IPS-18a (cell line): ENCODE measurements around the gene MFRP.

Experiments
- H3K27ac ChIP-seq: one replicate; pipeline ENCODE4 v1.5.1; 2013; ENCODE audit warnings: low read length
- H3K27me3 ChIP-seq: one replicate; pipeline ENCODE4 v1.6.1; 2013; ENCODE audit warnings: mild to moderate bottlenecking, low read length; ENCODE audit not compliant: control insufficient read depth, insufficient read depth
- H3K36me3 ChIP-seq: one replicate; pipeline ENCODE4 v1.6.1; 2013; ENCODE audit warnings: low read depth, low read length; ENCODE audit not compliant: control insufficient read depth
- H3K4me1 ChIP-seq: one replicate; pipeline ENCODE4 v1.6.1; 2013; ENCODE audit warnings: low read depth, low read length; ENCODE audit not compliant: control insufficient read depth
- H3K4me3 ChIP-seq: one replicate; pipeline ENCODE4 v1.5.1; 2013; ENCODE audit warnings: low read length
- H3K9ac ChIP-seq: one replicate; pipeline ENCODE4 v1.6.1; 2013; ENCODE audit warnings: mild to moderate bottlenecking, low read length, moderate library complexity
- H3K9me3 ChIP-seq: one replicate; pipeline ENCODE4 v1.6.1; 2013; ENCODE audit warnings: low read depth, low read length; ENCODE audit not compliant: control insufficient read depth

Gene MFRP

DNA sequence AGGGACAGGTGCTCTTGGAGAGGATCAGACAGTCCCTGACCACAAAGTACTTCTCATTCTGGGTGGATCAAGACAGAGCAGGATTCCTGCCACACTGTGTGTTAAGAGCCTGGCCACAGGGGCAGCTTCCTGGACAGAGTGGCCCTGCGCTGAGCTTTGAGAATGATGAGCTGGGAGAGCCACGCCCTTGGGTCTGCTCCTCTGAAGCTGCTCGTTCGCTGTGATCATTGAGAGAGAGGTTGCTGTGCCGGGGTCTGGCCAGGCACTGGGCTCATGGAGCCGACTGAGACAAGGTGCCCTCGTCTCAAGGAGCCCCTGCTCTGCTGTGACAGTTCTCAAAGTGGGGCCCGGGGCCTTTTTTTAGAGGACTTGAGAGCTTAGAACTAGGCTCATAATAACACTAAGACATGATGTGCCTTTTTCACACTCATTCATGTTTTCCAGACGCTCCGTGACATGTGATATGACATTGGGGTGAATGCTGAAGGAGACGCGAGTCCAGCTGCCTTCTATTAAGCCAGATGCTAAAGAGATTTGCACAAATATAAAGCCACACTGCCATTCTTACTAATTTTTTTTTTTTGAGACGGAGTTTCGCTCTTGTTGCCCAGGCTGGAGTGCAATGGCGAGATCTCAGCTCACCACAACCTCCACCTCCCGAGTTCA lies 1.6 kb upstream of the MFRP start:
- Histone ChIP-seq H3K4me1 (no peaks in the 10 kb centered on the region), H3K27me3 (no peaks in the 10 kb centered on the region), H3K27ac (no peak overlapping the region), H3K36me3 (no peaks in the 10 kb centered on the region), H3K9ac (no peak overlapping the region), H3K4me3 (no peak overlapping the region), H3K9me3 (no peaks in the 10 kb centered on the region)

DNA sequence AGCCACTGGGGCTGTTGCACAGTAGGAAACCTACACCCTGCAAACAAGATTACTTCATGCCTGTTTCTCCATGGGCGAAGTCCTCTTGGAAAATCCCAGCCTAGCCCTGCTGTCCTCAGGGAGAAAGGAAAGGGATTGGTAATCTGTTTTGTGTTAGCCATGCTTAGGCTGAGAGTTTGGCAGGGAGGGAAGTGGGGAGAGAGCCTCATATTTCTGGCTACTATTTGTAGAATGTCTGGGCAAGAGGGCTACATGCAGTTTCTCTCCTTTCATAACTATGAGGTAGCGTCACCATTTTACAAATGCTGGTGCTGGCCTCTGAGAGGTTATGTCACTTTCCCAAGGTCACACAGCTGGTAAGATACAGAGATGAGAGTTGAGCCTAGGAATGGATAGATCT lies 737 bp upstream of the MFRP start:
- Histone ChIP-seq H3K4me1 (no peaks in the 10 kb centered on the region), H3K36me3 (no peaks in the 10 kb centered on the region), H3K27me3 (peaks cover 1% of the 10 kb centered on the region), H3K4me3 (no peak overlapping the region), H3K9ac (no peak overlapping the region), H3K27ac (no peak overlapping the region), H3K9me3 (no peaks in the 10 kb centered on the region)

DNA sequence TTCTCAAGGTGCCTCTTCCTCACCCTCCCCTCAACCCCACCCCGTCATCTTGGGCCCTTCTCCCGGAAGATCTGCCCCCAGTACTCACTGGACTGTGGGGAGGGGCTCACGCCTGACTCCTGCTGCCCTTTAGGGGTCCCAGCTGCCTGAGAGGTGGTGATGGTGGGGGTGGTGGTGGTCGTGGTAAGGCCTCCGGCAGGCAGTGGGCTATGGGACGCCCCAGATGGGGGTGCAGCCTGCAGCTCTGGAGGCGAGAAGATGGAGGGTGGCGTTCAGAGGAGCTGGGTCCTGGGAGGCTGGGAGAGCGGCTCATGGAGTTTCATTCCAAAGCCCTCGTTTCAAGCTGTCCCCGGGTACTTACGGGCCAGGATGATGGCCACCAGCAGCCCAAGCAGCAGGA lies 820 bp downstream of the MFRP start:
- Histone ChIP-seq H3K27me3 (peaks cover 17% of the 10 kb centered on the region), H3K9ac (no peak overlapping the region), H3K9me3 (no peaks in the 10 kb centered on the region), H3K27ac (no peak overlapping the region), H3K4me3 (no peak overlapping the region), H3K4me1 (peaks cover 6% of the 10 kb centered on the region), H3K36me3 (no peaks in the 10 kb centered on the region)

DNA sequence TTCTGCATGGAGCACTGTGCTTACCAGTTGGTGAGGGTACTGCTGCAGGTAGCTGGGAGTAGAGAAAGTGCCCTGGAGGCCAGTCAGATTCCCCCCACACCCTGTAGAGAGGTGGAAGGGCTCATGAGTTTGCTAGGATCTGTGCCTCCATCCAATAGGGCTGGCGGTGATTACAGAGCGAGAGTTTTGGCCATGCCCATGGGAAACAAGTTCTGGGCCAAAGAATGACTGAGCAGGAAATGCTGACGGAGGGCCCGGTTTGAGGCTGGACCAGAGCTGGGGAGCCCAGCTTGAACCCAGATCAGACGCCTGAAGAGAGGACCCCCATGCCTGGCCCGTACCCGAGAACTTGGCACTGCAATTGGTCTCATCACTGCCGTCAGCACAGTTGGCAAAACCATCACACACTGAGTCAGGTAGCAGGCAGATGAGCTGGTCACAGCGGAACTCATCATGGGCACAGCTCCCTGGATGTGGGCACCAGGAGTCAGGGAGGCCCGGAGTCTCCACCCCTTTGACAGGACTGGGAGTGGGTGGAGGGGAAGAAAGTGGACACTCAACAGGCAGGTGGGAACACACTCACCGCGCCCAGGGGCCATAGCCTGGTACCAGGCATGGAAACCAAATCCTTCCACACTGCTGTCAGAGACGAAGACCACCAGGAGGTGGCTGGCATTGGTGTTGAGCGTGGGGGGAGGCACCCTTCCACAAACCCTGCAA lies 2.1 kb downstream of the MFRP start:
- H3K27ac ChIP-seq = no peak overlapping the region
- H3K9ac ChIP-seq = no peak overlapping the region
- peaks cover 29% of the 10 kb centered on the region for H3K27me3 ChIP-seq
- no peak overlapping the region for H3K4me3 ChIP-seq
- H3K36me3 ChIP-seq = no peaks in the 10 kb centered on the region
- no peaks in the 10 kb centered on the region for H3K9me3 ChIP-seq
- H3K4me1 ChIP-seq = peaks cover 6% of the 10 kb centered on the region

DNA sequence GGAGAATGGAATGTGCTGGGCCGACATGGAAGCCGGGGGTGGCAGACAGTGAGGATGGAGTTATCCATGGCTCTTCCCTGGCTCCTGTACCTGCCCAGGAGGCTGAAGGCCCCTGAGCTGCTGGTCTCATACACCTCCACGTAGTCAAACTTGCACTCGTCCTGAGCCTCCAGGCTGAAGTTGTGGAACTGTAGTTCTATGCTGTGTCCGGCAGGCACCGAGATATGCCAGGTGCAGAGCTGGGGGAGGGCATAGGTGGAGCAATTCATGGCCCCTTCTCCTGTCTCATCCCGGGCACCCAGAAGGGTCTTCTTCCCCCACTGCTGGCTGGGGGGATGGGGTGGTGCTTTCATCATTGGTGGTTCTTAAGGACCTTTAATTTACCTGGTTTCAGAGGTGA lies 2.8 kb downstream of the MFRP start:
- H3K27ac ChIP-seq = no peak overlapping the region
- H3K4me1 ChIP-seq = peaks cover 7% of the 10 kb centered on the region
- H3K4me3 ChIP-seq = no peak overlapping the region
- H3K27me3 ChIP-seq = peaks cover 37% of the 10 kb centered on the region
- H3K36me3 ChIP-seq = no peaks in the 10 kb centered on the region
- no peak overlapping the region for H3K9ac ChIP-seq
- no peaks in the 10 kb centered on the region for H3K9me3 ChIP-seq

DNA sequence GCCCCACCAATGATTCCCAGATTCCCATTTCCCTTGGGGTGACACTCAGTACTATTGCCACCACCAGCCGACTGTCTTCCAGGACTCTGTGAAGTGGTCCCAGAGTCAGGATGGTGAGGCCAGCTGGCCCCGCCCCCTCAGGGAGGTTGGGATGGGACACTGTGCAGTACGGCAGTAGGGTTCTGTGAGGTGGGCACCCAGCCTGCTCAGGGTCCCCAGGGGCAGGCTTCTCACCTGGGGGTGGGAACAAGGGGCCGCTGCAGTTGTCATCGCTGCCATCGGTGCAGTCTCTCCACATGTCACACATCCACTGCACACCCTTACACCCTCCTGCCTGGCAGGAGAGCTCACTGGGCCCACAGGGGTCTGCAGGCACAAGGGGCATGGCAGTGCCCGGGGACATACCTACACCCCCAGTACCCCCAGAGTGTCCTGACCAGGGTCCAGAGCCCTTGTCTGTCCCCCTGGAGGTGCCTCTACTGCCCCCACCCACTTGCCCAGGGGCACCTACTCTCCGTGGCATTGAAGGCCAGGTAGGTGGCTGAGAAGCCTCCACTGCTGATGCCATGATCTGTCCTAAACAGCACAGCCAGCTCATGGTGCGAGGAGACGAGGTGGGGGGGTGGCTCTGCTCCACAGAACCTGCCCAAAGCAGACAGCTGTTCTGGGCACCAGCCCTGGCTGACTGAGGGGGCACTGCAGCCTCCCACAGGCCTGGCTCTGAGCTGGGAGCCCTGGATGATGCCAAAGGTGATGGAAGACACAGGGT lies 4.0 kb downstream of the MFRP start:
- H3K27ac ChIP-seq = no peak overlapping the region
- no peaks in the 10 kb centered on the region for H3K36me3 ChIP-seq
- no peak overlapping the region for H3K4me3 ChIP-seq
- H3K9me3 ChIP-seq = no peaks in the 10 kb centered on the region
- H3K9ac ChIP-seq = no peak overlapping the region
- peaks cover 41% of the 10 kb centered on the region for H3K27me3 ChIP-seq
- peaks cover 13% of the 10 kb centered on the region for H3K4me1 ChIP-seq

DNA sequence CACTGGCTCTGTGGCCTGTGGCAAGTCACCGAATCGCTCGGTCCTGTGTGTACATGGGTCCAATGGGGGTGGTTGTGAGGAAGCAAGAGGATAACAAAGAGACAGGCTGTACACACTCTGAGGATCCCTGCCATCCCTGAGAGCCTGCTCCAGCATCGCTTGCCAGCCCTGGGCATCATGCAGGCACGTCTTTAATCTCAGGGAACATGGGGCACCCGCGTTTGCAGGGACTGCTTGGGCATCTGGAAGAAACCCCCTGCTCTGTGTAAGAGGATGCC lies 4.5 kb downstream of the MFRP start:
- H3K9me3 ChIP-seq = no peaks in the 10 kb centered on the region
- peaks cover 41% of the 10 kb centered on the region for H3K27me3 ChIP-seq
- no peak overlapping the region for H3K4me3 ChIP-seq
- no peak overlapping the region for H3K9ac ChIP-seq
- H3K4me1 ChIP-seq = peaks cover 13% of the 10 kb centered on the region
- H3K27ac ChIP-seq = no peak overlapping the region
- no peaks in the 10 kb centered on the region for H3K36me3 ChIP-seq

DNA sequence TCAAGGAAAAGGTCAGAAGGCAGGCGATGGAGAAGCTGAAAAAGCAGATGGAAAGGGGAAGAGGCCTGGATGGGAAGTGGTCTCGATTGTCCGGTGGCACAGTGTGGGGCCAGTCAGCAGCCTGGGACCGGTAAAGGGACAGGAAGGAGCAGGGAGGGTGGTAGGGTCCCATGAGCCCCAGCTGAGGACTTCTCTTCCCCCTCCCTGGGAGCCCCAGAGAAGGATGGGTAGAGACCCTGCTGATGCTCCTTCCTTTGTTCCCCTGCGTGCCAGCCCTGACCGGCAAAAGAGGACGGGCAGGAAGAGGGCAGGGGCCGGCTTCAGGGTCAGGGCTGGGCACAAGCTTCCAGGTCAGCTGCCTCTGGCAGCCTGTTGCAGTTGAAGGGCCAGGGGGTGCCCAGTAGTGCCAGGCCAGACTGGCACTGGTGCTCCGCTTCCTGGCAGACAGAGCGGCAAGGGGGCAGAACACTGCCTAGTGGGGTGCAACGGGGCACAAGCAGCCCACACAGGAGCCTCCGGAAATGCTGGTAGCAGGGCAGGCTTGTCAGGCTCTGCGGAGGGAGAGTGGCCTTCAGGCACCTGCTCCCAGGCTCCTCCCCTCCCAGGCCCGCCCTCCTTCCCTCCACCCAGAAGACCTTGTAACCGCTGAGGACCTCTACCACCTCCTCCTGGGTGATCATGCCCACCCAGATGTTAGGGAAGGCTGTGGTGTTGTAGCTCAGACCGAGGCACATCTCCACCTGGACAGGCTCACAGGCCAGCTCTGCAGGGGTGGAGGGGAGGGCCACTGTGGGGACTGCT lies 5.1 kb downstream of the MFRP start:
- Histone ChIP-seq H3K9ac (no peak overlapping the region), H3K4me1 (peaks cover 13% of the 10 kb centered on the region), H3K36me3 (peaks cover 3% of the 10 kb centered on the region), H3K9me3 (no peaks in the 10 kb centered on the region), H3K27me3 (peaks cover 41% of the 10 kb centered on the region), H3K27ac (no peak overlapping the region), H3K4me3 (peak overlapping the region; percentile 51)

DNA sequence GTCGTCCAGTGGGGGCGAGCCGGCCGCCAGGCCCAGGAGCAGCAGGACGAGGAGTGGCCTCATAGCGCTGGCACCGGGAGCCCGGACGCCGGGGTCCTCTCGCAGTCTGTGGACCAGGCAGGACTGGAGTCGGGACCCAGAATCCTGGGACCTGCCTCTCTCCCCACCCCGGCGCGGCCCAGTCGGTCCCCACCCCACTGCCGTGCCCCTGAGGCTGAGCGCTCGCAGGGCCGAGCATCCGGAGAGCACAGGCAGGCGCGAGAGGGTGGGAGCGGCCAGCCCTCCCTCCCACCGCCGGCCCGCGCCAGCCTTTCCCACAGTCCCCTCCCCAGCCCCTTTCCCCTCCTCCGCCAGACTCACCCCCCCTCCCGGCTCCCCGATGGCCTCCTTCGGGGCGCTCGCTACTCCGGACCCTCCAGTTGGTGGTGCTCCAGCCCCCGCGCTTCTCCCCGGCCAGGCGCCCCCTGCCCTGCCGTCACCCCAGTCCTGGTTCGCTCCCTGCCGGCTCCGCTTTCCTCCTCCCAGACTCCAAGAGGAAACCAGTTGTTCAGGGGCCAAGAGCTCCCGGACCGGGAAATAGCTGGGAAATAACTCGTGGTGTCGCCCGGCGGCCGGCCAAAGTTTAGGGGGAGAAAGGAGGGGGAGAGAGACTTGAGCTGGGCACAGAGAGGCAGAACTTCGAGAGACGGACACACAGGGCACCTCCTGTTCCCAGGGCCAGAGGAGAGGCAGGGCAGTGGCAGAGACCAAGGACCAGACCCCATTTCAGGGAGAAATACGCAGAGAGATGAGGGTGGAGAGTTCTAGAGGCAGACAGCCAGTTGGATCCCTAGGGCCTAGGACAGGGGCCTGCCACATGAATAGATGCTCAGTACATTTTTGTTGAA lies 5.9 kb downstream of the MFRP start, which contains the start of gene C1QTNF5:
TSS of gene C1QTNF5 (minus strand) at position 549 of the 887 bp plus-strand sequence. CDS start at position 63, 486 bp downstream.
- H3K4me1 ChIP-seq = peaks cover 13% of the 10 kb centered on the region

DNA sequence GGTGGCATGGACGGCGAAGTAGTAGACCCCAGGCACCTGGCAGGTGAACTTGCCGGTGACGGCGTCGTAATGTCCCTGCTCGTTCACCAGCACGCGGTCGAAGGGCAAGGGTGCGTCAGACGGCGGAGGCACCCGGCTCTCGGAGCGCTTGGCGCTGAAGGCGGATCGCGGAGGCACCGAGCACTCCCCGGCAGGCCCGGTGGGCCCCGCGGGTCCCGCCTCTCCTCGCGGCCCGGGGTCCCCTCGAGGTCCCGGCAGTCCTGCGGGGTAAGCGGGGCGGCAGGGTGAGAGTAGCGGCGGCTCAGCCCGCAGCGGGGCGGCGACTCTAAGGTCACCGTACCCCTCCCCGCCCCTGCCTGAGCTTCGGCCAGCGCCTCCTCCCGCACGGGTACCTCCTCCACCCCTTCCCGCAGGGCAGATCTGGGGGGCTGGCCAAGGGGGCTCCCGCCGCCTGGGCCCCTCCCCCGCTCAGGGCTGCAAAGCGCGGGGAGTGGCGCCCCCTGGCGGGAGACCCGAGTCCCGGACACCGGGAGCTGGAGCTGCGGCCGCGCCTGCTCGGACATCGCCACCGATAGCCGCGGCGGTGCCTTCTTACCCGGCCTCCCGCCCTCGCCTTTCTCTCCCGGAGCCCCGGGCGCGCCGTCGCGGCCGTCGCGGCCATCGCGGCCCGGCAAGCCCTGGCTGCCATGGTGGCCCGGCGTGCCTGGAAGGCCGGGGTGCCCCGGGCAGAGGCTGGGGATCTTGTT lies 6.7 kb downstream of the MFRP start:
- Histone ChIP-seq H3K9me3 (no peaks in the 10 kb centered on the region), H3K27ac (no peak overlapping the region), H3K4me3 (peak overlapping the region; percentile 51), H3K27me3 (peaks cover 41% of the 10 kb centered on the region), H3K9ac (no peak overlapping the region), H3K4me1 (peaks cover 13% of the 10 kb centered on the region), H3K36me3 (peaks cover 7% of the 10 kb centered on the region)

More for the DNA sequence above, 5.9 kb downstream of the MFRP start, which contains the start of gene C1QTNF5:
- Histone ChIP-seq H3K27me3 (peaks cover 41% of the 10 kb centered on the region), H3K27ac (no peak within 1 kb of the TSS), H3K9me3 (no peaks in the 10 kb centered on the region), H3K9ac (no peak within 1 kb of the TSS), H3K4me3 (peak within 1 kb of the TSS; percentile 51), H3K36me3 (peaks cover 7% of the 10 kb centered on the region)
